ENCODE data around the gene ZNF14. TPM values are rescaled to one million over a fixed set of nuclear protein-coding genes. Genes with fewer than 3 reads are reported as not detected.
"Not testable (repeated sequence)": the region's sequence is repeated elsewhere in the genome, so short reads cannot be mapped to it uniquely, and the experiment has no call there.

Gene ZNF14
- total RNA-seq, 2 donors from 2014 or later = 9.1 to 12.1 TPM

DNA sequence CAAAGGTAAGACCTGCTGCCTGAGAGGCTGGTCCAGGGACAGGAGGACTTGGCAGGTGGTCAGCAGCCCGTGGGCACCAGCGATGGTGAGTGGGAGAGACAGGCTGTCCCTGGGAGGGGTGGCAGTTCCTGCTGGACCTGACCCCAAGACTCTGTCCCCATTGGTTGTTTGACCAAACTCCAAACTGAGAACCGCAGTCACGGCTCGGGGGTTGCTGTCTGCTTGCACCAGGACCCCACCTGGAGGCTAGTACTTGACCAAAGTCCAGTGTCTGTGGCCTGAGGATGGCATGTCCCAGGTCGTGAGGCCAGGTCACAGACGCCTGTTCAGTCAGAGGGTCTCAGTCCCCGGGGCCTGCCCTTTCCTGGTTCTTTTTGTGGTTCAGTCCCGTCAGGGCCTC, 9.9 kb upstream of the ZNF14 start:
- Mint-ChIP-seq H3K27ac (no peak overlapping the region), H3K9me3 (no peaks in the 10 kb centered on the region), H3K4me1 (ENCODE audit: low read depth) (no peaks in the 10 kb centered on the region), H3K27me3 (ENCODE audit: low read depth) (no peaks in the 10 kb centered on the region), H3K4me3 (no peak overlapping the region), H3K36me3 (ENCODE audit: insufficient read depth in 2 of 2) (no peaks in the 10 kb centered on the region)
- ATAC-seq (replicated peaks in 1 of 2) (no peak), DNase-seq (no peak)

DNA sequence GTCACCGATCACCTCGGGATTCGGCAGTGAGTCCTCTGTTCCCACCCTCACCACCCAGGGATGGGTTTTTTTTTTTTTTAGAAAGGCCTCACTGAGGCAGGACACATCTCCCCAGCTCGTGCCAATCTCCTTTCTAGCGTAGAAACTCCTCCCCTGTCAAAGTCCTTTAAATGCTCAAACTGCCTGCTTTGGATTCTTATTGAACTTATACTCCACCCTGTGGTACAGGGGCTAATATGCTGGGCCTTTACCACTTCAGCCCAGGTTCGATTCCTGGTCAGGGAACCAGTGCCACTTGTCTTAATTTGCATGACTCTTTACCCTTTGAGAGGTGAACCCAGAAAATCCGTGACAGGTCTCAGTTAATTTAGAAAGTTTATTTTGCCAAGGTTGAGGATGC, 8.3 kb upstream of the ZNF14 start:
- Mint-ChIP-seq H3K36me3 (ENCODE audit: insufficient read depth in 2 of 2) (no peaks in the 10 kb centered on the region), H3K9me3 (no peaks in the 10 kb centered on the region), H3K27ac (no peak overlapping the region)

DNA sequence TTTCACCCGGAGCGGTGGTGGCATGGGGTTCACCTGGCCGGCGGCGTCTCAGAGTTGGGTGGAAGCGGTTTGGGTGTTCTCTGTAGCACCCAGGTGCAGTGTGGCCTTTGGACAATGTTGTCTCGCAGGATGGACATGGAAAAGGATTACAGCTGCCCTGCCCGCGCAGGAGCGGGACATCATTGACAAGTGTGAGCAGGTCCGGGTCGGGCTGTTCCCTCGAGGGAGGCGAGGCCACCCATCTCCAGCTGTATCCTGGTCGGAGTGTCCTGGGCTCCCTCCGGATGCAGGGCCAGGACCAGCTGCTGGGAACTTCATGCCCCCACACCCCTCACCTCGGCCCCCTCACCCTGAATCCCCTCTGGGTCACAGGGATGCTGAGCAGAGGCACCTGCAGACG, 7.8 kb upstream of the ZNF14 start:
- H3K27ac Mint-ChIP-seq = no peak overlapping the region
- no peaks in the 10 kb centered on the region for H3K4me1 Mint-ChIP-seq (ENCODE audit: low read depth)
- DNase-seq = no peak
- H3K27me3 Mint-ChIP-seq (ENCODE audit: low read depth) = no peaks in the 10 kb centered on the region
- no peak overlapping the region for H3K4me3 Mint-ChIP-seq
- ATAC-seq (replicated peaks in 1 of 2) = no peak
- no peaks in the 10 kb centered on the region for H3K36me3 Mint-ChIP-seq (ENCODE audit: insufficient read depth in 2 of 2)
- H3K9me3 Mint-ChIP-seq = no peaks in the 10 kb centered on the region

More for the DNA sequence above, 8.3 kb upstream of the ZNF14 start:
- ATAC-seq (replicated peaks in 1 of 2) = no peak
- H3K4me3 Mint-ChIP-seq = no peak overlapping the region
- DNase-seq = no peak
- H3K4me1 Mint-ChIP-seq (ENCODE audit: low read depth) = no peaks in the 10 kb centered on the region
- H3K27me3 Mint-ChIP-seq (ENCODE audit: low read depth) = no peaks in the 10 kb centered on the region

DNA sequence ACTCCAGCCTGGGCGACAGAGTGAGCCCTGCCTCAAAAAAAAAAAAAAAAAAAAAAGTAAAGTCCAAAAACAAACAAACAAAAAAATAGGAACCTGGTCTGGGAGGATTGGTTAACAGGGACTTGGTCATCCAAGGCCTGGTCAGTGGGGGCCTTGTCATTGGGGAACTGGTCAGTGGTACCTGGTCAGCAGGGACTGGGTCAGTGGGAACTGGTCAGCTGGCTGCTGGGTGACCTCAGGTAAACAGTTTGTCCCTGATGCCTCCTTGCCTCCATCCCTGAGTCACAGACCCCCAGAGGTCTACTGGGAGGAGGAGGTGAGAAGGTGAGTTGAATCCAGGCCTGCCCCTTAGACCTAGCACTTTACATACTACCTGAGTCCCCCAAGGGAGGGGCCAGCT, 5.7 kb upstream of the ZNF14 start:
- Mint-ChIP-seq H3K36me3 (ENCODE audit: insufficient read depth in 2 of 2) (peaks cover 0 to 5% of the 10 kb centered on the region in 2 donors), H3K4me1 (ENCODE audit: low read depth) (no peaks in the 10 kb centered on the region), H3K27ac (no peak overlapping the region), H3K9me3 (no peaks in the 10 kb centered on the region), H3K4me3 (no peak overlapping the region), H3K27me3 (ENCODE audit: low read depth) (no peaks in the 10 kb centered on the region)
- ATAC-seq (replicated peaks in 1 of 2) (no peak), DNase-seq (no peak)

DNA sequence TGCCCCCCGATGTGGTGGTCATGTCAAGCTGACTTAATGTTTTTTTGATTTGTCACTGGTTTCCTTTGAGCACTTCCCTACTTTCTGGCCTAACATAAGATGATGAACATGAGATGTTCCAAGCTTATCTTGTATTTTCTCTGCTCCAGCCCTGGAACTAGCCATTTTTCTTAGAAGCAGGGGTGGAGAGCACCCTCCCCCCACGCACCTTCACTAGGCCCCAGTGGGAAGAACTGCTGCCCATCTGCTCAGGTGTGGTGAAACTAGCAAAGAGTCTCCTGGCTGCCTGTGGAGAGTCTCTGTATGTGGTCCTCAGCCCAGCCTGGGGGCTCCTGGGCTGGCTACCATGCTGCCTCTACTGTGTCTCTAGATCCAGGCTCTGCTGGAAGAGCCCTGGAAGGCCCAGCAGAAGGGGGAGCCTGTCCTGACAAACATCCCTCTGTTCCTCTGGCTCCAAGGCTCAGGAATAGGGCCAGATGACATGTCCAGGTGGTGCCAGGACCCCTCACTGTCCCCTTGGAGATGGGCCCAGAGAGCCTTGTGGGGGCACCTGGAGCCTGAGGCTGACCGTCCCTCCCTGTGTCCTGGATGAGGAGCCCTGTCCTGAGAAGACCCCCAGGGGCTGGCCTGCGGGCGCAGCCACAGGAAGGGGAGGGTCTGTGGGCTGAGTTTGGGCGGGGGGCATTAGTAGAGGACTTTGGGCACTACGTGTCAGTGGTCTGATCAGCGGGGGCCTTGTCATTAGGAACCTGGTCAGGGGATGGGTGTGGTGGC, 4.8 kb upstream of the ZNF14 start:
- Mint-ChIP-seq H3K9me3 (peaks cover 0 to 5% of the 10 kb centered on the region in 2 donors), H3K4me1 (ENCODE audit: low read depth) (peaks cover 6% of the 10 kb centered on the region), H3K27me3 (ENCODE audit: low read depth) (no peaks in the 10 kb centered on the region), H3K27ac (no peak overlapping the region), H3K4me3 (no peak overlapping the region), H3K36me3 (ENCODE audit: insufficient read depth in 2 of 2) (peaks cover 6 to 12% of the 10 kb centered on the region in 2 donors)
- DNase-seq (no peak), ATAC-seq (replicated peaks in 1 of 2) (no peak)

DNA sequence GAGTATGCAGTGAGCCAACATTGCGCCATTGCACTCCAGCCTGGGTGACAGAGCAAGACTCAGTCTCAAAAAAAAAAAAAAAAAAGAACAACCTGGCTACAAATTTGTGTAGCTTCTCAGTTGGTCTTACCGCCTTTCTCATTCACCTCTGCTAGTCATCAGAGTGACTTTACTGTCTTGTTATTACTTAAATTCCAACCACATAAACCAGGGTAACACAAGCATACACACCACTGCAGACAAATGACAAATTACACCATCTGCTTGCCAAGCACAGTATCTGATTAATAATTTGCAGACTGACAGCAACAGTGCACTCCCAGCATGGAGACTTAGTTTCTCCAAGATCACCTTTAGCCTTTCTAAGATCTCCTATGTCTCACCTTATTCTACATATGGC, 11.0 kb downstream of the ZNF14 start:
- Mint-ChIP-seq H3K27ac (peak overlapping the region; percentile 24), H3K36me3 (ENCODE audit: insufficient read depth in 2 of 2) (peaks cover 54 to 74% of the 10 kb centered on the region in 2 donors), H3K4me3 (no peak overlapping the region), H3K9me3 (peaks cover 34 to 44% of the 10 kb centered on the region in 2 donors), H3K4me1 (ENCODE audit: low read depth) (no peaks in the 10 kb centered on the region), H3K27me3 (ENCODE audit: low read depth) (no peaks in the 10 kb centered on the region)
- ATAC-seq (replicated peaks in 1 of 2) (peak; percentile 42 to 55), DNase-seq (no peak)

DNA sequence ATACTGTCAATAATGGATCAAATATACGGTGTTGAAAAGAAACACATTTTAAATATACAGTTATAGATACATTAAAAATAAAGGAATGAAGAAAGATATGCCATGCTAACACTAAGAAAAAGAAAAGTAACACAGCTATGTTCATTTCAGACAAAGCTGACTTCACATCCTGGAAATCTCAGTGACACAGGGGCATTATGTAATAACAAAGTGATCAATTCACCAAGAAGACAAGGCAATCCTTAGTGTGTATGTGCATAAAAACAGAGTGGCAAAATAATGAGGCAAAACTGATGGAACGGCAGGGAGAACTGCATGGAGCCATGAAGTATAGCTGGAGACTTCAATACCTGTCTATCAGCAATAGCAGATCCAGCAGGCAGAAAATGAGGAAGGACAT, 13.1 kb downstream of the ZNF14 start:
- no peaks in the 10 kb centered on the region for H3K4me1 Mint-ChIP-seq (ENCODE audit: low read depth)
- DNase-seq (no peak), ATAC-seq (replicated peaks in 1 of 2) (no peak)
- no peak overlapping the region for H3K27ac Mint-ChIP-seq
- H3K27me3 Mint-ChIP-seq (ENCODE audit: low read depth) = no peaks in the 10 kb centered on the region
- H3K9me3 Mint-ChIP-seq = peaks cover 38 to 50% of the 10 kb centered on the region in 2 donors
- peaks cover 58 to 83% of the 10 kb centered on the region in 2 donors for H3K36me3 Mint-ChIP-seq (ENCODE audit: insufficient read depth in 2 of 2)
- no peak overlapping the region for H3K4me3 Mint-ChIP-seq

DNA sequence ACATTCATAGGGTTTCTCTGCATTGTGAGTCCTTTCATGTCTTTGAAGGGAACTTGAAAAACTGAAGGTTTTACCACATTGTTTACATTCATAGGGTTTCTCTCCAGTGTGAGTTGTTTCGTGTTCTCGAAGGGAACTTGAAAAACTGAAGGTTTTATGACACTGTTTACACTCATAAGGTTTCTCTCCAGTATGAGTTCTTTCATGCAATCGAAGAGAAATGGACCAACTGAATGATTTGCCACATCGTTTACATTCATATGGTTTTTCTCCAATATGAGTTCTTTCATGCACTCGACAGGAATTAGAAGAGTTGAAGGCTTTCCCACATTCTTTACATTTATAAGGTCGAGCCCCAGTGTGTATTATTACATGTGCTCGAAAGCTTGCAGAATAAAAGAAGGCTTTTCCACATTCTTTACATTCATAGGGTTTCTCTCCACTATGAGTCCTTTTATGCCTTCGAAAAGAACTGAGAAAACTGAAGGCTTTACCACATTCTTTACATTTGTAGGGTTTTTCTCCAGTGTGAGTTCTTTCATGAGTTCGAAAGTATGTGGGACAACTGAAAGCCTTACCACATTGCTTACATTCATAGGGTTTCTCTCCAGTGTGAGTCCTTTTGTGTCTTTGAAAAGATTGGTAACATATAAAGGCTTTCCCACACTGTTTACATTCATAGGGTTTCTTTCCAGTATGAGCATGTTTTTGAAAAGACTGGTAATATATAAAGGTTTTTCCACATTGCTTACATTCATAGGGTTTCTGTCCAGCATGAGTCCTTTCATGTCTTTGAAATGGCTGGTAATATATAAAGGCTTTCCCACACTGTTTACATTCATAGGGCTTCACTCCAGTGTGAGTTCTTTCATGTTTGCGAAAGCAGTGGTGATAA, 20.7 kb downstream of the ZNF14 start:
- H3K4me3 Mint-ChIP-seq = no peak overlapping the region
- peaks cover 18 to 37% of the 10 kb centered on the region in 2 donors for H3K9me3 Mint-ChIP-seq
- peaks cover 55 to 89% of the 10 kb centered on the region in 2 donors for H3K36me3 Mint-ChIP-seq (ENCODE audit: insufficient read depth in 2 of 2)
- H3K4me1 Mint-ChIP-seq (ENCODE audit: low read depth) = no peaks in the 10 kb centered on the region
- H3K27me3 Mint-ChIP-seq (ENCODE audit: low read depth) = no peaks in the 10 kb centered on the region
- ATAC-seq (replicated peaks in 1 of 2) (no peak), DNase-seq (no peak)
- peak overlapping the region; percentile 77 for H3K27ac Mint-ChIP-seq

DNA sequence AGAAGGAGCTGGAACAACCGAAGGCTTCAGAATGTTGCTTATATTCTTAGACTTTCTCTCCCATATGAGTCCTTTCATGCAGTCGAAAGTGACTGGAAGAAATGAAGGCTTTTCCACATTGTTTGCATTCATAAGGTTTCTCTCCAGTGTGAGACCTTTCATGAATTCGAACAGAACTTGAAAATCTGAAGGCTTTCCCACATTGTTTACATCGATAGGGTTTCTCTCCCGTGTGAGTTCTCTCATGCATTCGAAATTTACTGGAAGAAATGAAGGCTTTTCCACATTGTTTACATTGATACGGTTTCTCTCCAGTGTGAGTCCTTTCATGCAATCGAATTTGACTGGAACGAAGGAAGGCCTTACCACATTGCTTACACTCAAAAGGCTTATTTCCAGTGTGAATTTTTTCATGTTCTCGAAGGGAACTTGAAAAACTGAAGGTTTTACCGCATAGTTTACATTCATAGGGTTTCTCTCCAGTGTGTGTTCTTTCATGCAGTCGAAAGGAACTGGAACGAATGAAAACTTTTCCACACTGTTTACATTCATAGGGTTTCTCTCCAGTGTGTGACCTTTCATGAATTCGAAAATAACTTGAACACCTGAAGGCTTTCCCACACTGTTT, 21.5 kb downstream of the ZNF14 start:
- no peak for ATAC-seq (replicated peaks in 1 of 2)
- Mint-ChIP-seq H3K9me3 (peaks cover 15 to 38% of the 10 kb centered on the region in 2 donors), H3K4me1 (ENCODE audit: low read depth) (no peaks in the 10 kb centered on the region), H3K27me3 (ENCODE audit: low read depth) (no peaks in the 10 kb centered on the region), H3K27ac (peak overlapping the region; percentile 75), H3K36me3 (ENCODE audit: insufficient read depth in 2 of 2) (peaks cover 54 to 83% of the 10 kb centered on the region in 2 donors), H3K4me3 (no peak overlapping the region)
- DNase-seq = no peak

DNA sequence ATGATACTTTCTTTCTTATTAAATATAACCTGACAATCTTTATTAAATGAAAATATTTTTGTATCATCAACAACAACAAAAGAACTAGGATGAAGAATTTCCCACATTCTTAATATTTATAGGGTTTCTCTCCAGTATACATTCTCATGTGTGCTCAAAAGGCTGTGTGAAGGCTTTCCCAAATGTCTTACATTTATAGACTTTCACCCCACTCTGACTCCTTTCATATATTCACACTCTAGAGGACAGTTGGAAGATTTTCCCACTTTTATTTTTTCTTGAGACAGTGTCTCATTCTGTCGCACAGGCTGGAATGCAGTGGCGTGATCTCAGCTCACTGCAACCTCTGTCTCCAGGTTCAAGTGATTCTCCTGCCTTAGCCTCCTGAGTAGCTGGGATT, 22.4 kb downstream of the ZNF14 start:
- Mint-ChIP-seq H3K9me3 (peaks cover 15 to 39% of the 10 kb centered on the region in 2 donors), H3K4me3 (no peak overlapping the region), H3K27ac (no peak overlapping the region), H3K4me1 (ENCODE audit: low read depth) (no peaks in the 10 kb centered on the region), H3K27me3 (ENCODE audit: low read depth) (no peaks in the 10 kb centered on the region), H3K36me3 (ENCODE audit: insufficient read depth in 2 of 2) (peaks cover 50 to 80% of the 10 kb centered on the region in 2 donors)
- ATAC-seq (replicated peaks in 1 of 2) = no peak
- DNase-seq = no peak

DNA sequence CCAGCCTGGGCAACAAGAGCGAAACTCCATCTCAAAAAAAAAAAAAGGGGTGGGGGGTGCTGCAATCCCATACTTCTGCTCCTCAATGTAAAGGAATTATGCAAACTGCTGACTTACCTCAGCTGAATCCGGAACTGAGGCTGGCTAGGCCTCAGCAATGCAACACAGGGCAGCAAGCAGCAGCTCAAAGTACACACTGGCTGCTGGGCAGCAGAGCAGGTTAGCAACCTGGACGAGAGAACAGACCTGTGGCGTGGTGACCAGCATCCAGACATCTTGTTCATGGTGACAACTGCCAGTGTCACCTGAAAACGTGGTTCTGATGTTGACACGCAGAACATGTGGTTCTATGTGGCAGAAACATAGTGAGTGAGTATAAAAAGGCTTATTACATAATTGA, 28.1 kb downstream of the ZNF14 start:
- peaks cover 30 to 59% of the 10 kb centered on the region in 2 donors for H3K36me3 Mint-ChIP-seq (ENCODE audit: insufficient read depth in 2 of 2)
- H3K9me3 Mint-ChIP-seq = peaks cover 13 to 33% of the 10 kb centered on the region in 2 donors
- no peak overlapping the region for H3K4me3 Mint-ChIP-seq
- ATAC-seq (replicated peaks in 1 of 2) (no peak), DNase-seq (no peak)
- no peaks in the 10 kb centered on the region for H3K27me3 Mint-ChIP-seq (ENCODE audit: low read depth)
- H3K27ac Mint-ChIP-seq = no peak overlapping the region
- H3K4me1 Mint-ChIP-seq (ENCODE audit: low read depth) = no peaks in the 10 kb centered on the region

DNA sequence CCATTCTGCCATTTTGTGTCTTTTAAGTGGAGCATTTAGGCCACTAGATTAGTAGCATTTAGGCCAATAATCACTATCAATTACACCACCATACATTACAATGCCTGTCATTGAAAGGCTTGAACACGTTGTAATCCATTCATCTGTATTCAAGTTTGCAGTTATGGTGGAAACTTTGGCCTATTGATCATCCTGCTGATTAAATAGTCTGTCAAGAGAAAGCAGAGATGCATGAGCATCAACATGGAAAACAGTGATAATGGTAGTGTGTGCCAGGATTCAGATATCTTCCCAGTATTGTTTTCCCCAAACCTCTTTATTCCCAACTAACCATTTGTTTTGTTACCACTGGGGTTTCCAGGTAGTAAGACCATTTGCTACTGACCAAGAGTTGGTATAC, 32.4 kb downstream of the ZNF14 start:
- DNase-seq; H3K27ac Mint-ChIP-seq; ATAC-seq (replicated peaks in 1 of 2); H3K27me3 Mint-ChIP-seq (ENCODE audit: low read depth); H3K4me3 Mint-ChIP-seq; H3K4me1 Mint-ChIP-seq (ENCODE audit: low read depth): not testable (repeated sequence)
- Mint-ChIP-seq H3K9me3 (peaks cover 6 to 12% of the 10 kb centered on the region in 2 donors), H3K36me3 (ENCODE audit: insufficient read depth in 2 of 2) (peaks cover 18 to 44% of the 10 kb centered on the region in 2 donors)

DNA sequence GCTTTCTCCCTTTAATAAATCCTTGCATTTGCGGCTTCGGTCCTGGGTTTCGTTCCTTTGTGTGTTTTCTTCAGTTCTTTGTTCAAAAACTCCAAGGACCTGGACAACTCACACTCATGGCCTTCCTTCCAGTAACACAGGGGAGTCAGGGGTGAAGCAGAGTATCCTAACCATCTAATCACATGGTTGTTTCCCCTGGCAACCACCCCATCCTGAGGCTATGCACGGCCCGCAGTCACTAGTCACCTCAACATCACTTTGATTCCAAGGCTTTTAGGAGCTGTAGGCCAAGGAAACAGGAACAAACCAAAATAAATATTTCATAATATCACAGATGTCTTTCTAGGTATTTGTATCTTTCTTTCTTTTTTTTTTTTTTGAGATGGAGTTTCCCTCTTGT, 35.3 kb downstream of the ZNF14 start:
- no peak for ATAC-seq (replicated peaks in 1 of 2)
- Mint-ChIP-seq H3K9me3 (peaks cover 2 to 9% of the 10 kb centered on the region in 2 donors), H3K27me3 (ENCODE audit: low read depth) (no peaks in the 10 kb centered on the region), H3K36me3 (ENCODE audit: insufficient read depth in 2 of 2) (peaks cover 12 to 21% of the 10 kb centered on the region in 2 donors), H3K4me1 (ENCODE audit: low read depth) (no peaks in the 10 kb centered on the region), H3K27ac (no peak overlapping the region), H3K4me3 (no peak overlapping the region)
- DNase-seq = no peak

All from activated T-cell treated with anti-CD3 and anti-CD28 coated beads, Interleukin-2, amount 50 U/mL, for 72 hours (primary cell).